CD4-positive, alpha-beta T cell treated with Interleukin-10 for 1 hour (primary cell): ENCODE data around the gene MTFR1L.

ENCODE experiments used
- DNase-seq: peaks from one replicate; pipeline ENCODE4 v3.0.0-alpha.2; 2020

The MTFR1L gene

GRCh38 chr1:25864434-25864833, 44.7 kb downstream of the MTFR1L start:
- DNase-seq = no peak

DNA sequence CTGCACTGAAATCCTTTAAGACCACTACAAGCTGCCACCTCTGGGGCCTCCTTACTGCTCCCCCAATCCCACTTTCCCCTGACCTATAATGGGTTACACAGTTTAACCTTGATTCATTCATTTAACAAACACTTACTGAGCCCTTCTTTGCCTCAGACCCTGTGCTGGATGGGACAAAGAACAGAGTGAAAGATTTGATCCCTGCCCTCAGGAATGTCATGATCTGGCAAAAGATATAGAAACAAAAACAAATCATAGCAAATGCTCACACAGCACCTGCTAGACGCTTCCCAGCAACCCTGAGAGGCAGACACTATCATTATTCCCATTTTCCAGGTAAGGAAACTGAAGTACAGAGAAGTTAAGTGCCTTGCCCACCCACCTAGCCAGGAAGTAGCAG, 46.5 kb downstream of the MTFR1L start:
- no peak for DNase-seq

- DNase-seq = no peak
Measured at GRCh38 chr1:25867210-25867991, 47.6 kb downstream of the MTFR1L start.

- DNase-seq = no peak
Measured at GRCh38 chr1:25869909-25870606, 50.3 kb downstream of the MTFR1L start.

- no peak for DNase-seq
Measured at GRCh38 chr1:25870614-25871013, 50.9 kb downstream of the MTFR1L start.

GRCh38 chr1:25871086-25871703, 51.4 kb downstream of the MTFR1L start:
- no peak for DNase-seq

DNA sequence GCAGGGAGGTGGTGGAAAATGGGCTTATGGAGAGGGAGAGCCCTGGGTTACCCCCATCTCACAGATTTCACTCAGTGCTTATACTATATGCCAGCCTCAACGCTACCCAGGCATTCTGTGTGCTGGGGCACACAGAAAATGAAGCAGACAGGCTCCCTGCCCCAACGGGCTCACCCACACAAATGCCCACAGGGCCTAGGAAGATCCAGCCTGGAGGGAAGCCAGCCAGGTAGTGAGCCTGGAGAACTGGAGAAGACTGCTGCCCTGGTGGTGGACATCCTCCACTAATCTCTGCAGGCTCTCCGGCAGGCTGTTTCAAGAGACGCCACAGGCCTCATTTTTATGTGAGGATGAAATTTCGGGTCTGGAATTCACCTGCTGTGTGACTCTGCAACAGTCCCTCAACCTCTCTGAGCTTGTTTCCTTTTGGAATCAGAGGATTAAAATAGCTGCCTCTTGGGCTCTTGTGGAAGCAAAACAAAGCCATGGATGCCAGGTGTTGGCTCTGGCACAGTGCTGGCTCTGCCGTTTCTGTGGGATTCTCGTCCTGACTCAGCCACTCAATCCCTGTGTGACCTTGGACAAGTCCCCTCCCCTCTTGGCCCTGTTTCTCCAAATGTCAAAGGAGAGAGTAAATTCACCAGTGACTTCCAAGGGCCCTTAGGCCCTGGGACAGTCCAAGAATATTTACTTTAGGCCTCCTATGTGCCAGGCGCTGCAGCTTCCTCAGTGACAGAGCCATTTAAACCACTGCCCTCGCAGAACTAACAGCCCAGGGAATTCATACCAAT, 52.1 kb downstream of the MTFR1L start:
- no peak for DNase-seq

- no peak for DNase-seq
Measured at GRCh38 chr1:25872713-25873112, 53.0 kb downstream of the MTFR1L start.

DNA sequence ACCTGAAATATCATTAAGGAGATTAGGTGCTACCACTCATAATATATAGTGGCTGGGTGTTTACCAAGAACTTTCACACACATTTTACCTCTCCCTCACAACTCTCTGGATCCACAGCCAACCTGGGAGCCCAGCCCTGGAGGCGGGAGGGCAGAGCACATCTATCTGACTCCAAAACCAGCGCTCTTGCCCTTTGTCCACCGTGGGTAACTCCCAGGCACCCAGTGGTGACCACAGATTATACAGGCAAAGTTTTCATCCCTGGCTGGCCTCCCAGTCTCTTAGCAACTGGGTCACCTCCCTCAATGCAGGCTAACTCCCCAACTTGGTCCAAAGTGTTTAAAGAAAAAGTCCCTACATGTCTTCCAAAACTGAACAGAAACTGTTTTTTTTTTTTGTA, 53.4 kb downstream of the MTFR1L start:
- DNase-seq = no peak

GRCh38 chr1:25874209-25874608, 54.5 kb downstream of the MTFR1L start:
- DNase-seq = no peak

DNA sequence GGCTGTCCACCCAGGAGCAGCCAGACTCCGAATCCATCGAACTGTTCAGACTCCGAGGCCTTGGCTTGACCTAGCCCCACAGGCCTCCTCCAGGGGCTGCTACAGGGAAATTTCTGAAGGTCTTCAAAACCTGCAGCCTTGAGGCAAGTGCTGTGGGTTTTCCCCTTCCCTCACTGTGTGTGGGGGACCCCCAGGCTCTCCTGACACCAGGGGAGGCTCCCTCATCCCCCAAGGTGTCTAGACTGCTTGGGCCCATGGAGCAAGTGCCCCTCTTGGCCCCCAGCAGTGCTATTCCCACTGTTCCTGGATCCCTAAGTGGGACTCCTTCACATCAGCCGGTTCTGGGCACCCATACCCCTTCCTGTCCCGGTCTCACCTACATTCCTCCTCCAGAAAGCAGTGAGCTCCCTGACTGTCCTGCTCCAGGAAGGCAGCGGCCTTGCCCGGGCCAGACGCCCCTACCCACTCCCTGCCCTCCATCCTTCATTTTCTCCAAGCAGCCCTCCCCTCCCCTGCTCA, 54.9 kb downstream of the MTFR1L start:
- no peak for DNase-seq

DNA sequence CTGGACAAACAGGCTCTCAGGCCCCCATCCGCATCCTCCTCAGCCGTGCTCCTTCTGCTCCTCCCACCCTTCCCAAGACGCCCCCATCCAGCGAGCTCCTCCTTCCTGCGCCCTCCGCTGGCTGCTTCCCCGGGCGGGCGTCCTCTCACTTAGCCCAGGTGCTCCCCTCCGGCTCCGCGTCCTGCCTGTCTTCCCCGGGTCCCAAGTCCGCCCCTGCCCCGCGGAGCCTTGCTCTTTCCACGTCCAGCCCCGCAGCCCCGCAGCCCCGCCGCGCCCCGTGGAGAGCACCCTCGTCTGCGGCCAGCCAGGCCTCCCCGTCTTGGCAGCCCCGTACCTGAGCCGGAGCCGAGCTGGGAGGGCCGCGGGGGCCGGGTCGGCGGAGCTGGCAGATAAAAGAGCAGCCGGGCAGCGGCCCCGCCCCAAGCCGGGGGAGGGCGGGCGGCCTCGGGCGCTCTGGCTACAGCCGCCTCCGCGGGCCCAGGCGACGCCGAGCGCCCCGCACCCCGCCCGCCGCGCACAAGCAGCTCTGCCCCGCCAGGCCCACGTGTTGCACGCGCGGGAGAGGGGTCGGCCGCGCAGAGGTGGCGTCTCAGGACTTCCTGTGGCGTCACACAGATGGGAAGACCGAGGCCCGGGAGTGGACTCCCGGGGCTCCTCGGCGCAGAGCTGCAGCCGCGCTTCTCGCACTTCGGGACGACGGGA, 55.6 kb downstream of the MTFR1L start, which contains the start of gene PAQR7:
Gene PAQR7, minus strand, starts transcription at position 555 of the 702 bp plus-strand sequence. CDS start 11,869 bp downstream, outside the sequence.
- DNase-seq = peak; percentile 68

DNA sequence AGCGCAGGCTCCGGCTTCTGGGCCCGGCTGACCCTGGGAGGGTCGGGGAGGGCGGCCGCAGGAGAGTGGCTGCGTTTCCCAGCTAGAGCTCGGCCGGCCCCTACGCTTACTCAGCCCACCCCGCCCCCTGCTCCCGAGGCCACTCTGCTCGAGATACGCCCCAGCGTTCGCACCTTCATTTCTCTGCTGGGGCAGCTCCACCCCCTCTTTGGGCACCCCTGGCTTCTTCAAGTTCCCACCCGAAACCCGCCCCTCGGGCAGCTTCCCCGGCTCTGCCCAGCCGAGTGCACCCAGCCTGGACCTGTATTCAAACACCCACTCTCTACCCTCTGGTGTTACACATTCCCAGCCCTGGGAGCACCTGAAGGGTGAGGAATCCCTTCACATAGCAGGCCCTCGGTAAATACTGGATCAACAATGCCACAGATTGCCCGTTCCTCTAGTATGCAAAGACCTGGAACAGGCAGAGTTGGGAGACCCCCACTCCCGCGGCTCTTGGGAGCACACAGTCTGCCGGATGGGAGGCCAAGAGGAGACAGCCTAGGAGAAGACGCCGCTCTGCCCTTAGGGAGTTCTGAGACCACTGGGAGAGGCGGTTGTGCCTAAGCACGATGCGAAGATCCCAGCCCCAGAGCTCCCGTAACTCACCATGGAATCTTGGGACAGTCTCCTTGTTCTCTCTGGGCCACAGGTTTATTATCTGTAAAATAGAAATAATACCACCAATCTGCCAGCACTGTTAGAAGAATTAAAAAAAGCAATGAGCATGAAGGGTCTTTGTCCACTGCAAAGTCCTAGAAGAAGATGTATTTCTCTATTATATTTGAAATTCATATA, 56.3 kb downstream of the MTFR1L start:
- peak; percentile 31 for DNase-seq

- no peak for DNase-seq
Measured at GRCh38 chr1:25876693-25877077, 56.9 kb downstream of the MTFR1L start.

- no peak for DNase-seq
Measured at GRCh38 chr1:25877155-25877554, 57.4 kb downstream of the MTFR1L start.

- no peak for DNase-seq
Measured at GRCh38 chr1:25878690-25879089, 58.9 kb downstream of the MTFR1L start.

DNA sequence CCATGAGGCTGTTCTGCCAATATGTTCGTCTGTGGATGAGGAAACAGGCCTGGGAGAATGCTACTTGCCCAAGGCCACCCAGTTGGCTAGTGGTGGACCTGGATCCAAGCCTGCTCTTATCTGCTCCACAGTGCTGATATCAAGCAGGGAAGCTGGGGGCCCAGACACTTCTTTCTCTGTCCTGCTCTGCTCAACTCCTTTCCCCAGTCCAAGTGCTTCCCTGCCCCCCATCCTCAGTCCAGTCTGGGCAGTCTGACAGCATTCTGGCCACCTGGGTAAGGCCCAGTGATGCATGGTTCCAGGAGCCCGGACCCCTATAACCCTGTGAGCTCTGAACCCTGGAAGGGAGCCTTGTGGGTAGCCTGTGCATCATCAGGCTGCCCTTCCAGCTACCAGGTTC, 59.9 kb downstream of the MTFR1L start:
- no peak for DNase-seq

GRCh38 chr1:25880518-25880917, 60.8 kb downstream of the MTFR1L start:
- DNase-seq = no peak

DNA sequence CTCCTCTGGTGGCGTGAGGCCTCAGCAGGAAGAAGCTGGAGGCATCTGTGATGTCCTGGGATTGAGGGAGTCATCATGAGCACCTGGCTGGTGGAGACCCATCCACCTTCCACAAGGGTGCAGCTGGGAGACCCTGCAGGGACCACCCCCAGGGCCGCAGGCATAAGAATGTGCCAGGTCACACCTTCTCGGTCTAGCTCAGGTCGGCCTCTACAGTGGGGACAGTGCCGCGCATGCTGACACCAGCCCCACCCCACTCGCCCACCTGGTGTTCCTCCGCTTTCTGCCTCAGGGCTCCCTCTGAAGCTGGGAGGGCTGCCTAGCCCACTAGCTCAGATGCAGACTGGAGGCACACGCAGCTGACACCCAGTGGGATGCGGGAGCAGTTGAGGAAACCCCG, 61.5 kb downstream of the MTFR1L start:
- no peak for DNase-seq
